Prostate gland (tissue), 2 donors: ENCODE measurements around the gene LMO7.

Experiments used
- POLR2A ChIP-seq: fragments of 450-650 bp; IDR thresholded peaks from one replicate; pipeline ENCODE4 v1.6.1; 2016; ENCODE audit warnings: antibody characterized with exemption, mild to moderate bottlenecking
- POLR2AphosphoS5 ChIP-seq: sonication (generic); formaldehyde crosslinking; IDR thresholded peaks from one replicate; pipeline ENCODE4 v1.6.1; 2017; ENCODE audit warnings: antibody characterized with exemption
- TF ChIP-seq, protein P1 (sequence below), 4 experiments: fragments of 200-600 bp in 2 of 4; fragments of 450-650 bp in 2 of 4; sonication (generic) in 2 of 4; IDR thresholded peaks; 1 replicate in 3 of 4; 2 replicates in 1 of 4; pipeline ENCODE4 v1.5.1; 2016 to 2019; ENCODE audit warnings: antibody characterized with exemption in 4 of 4, mild to moderate bottlenecking in 2 of 4, moderate library complexity in 2 of 4

DNA sequence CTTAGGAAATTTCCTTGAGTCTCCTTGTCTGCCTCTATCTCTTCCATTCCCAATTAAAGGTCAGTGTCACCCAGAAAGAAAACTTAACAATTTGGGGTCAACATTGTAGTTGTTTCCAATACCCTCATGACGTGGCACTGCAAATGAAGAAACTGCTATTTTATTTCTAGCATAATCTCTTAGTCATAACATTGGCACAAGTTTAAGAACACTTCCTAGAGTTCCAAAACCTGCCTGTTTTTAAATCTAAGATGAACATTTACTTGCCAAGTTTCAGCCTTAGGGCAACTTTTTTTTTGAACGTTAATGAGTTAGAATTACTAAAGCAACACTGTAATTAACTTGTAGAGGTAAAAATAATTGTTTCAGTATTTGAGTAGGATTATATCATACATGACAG is 108.0 kb downstream of the LMO7 start:
- TF ChIP-seq, protein P1, sequence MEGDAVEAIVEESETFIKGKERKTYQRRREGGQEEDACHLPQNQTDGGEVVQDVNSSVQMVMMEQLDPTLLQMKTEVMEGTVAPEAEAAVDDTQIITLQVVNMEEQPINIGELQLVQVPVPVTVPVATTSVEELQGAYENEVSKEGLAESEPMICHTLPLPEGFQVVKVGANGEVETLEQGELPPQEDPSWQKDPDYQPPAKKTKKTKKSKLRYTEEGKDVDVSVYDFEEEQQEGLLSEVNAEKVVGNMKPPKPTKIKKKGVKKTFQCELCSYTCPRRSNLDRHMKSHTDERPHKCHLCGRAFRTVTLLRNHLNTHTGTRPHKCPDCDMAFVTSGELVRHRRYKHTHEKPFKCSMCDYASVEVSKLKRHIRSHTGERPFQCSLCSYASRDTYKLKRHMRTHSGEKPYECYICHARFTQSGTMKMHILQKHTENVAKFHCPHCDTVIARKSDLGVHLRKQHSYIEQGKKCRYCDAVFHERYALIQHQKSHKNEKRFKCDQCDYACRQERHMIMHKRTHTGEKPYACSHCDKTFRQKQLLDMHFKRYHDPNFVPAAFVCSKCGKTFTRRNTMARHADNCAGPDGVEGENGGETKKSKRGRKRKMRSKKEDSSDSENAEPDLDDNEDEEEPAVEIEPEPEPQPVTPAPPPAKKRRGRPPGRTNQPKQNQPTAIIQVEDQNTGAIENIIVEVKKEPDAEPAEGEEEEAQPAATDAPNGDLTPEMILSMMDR (IDR thresholded peaks at IDR 0.05), result no peak
- no peak for TF ChIP-seq POLR2A
- TF ChIP-seq POLR2AphosphoS5, result no peak
